CD14-positive monocyte (primary cell): Measurements from ENCODE around the gene HIGD1A. TPM values are rescaled to one million over a fixed set of nuclear protein-coding genes. Genes with fewer than 3 reads are reported as not detected.

Source experiments
- DNase-seq, 3 donors: peaks; one replicate each; pipeline ENCODE4 v3.0.0-alpha.2; 2011 to 2022
- H2AFZ ChIP-seq: 2 replicates; pipeline ENCODE4 v1.6.0; 2012; ENCODE audit warnings: mild to moderate bottlenecking, low read depth, low read length, inconsistent platforms; ENCODE audit not compliant: insufficient read depth, poor library complexity, severe bottlenecking
- H3K27ac ChIP-seq, 2 donors: 1 replicate in 1 of 2; 2 replicates in 1 of 2; pipeline ENCODE4 v1.5.1; 2012 to 2013; ENCODE audit warnings: low read length in 2 of 2, control low read depth in 1 of 2, inconsistent platforms in 1 of 2, low read depth in 1 of 2, mild to moderate bottlenecking in 1 of 2
- H3K27me3 ChIP-seq, 2 donors: one replicate each; pipeline versions ENCODE4 v1.6.0 to v1.6.1; 2011 to 2013; ENCODE audit warnings: low read length in 2 of 2; ENCODE audit not compliant: control insufficient read depth in 2 of 2, insufficient read depth in 2 of 2
- H3K36me3 ChIP-seq, 2 donors: replicated peaks in 1 of 2; 1 replicate in 1 of 2; 2 replicates in 1 of 2; pipeline versions ENCODE4 v1.5.1 to v1.6.1; 2012 to 2013; ENCODE audit warnings: low read length in 2 of 2, control low read depth in 1 of 2, inconsistent platforms in 1 of 2, mild to moderate bottlenecking in 1 of 2; ENCODE audit not compliant: insufficient read depth in 2 of 2, control insufficient read depth in 1 of 2
- H3K4me1 ChIP-seq, 2 donors: 1 replicate in 1 of 2; 2 replicates in 1 of 2; pipeline versions ENCODE4 v1.5.1 to v1.6.1; 2012 to 2013; ENCODE audit warnings: low read length in 2 of 2, control low read depth in 1 of 2, inconsistent platforms in 1 of 2, mild to moderate bottlenecking in 1 of 2, moderate library complexity in 1 of 2; ENCODE audit not compliant: insufficient read depth in 2 of 2, control insufficient read depth in 1 of 2
- H3K4me2 ChIP-seq: replicated peaks from 2 replicates; pipeline ENCODE3; 2012; ENCODE audit warnings: low read length, moderate library complexity, mild to moderate bottlenecking; ENCODE audit not compliant: poor library complexity, severe bottlenecking; ENCODE audit errors: extremely low read depth
- H3K4me3 ChIP-seq, 3 experiments: fragments of 200-600 bp in 1 of 3; sonication (generic) in 1 of 3; replicated peaks in 1 of 3; 1 replicate in 2 of 3; 2 replicates in 1 of 3; pipeline ENCODE4 v1.5.1; 2011 to 2013; ENCODE audit warnings: low read length in 3 of 3, mild to moderate bottlenecking in 3 of 3, control low read depth in 2 of 3, low read depth in 2 of 3, inconsistent platforms in 1 of 3, moderate library complexity in 1 of 3
- H3K79me2 ChIP-seq: 2 replicates; pipeline ENCODE4 v1.6.0; 2012; ENCODE audit warnings: mild to moderate bottlenecking, control low read depth, inconsistent platforms, low read length, moderate library complexity; ENCODE audit not compliant: insufficient read depth
- H3K9ac ChIP-seq: 2 replicates; pipeline ENCODE4 v1.6.0; 2017; ENCODE audit warnings: low read length, mild to moderate bottlenecking; ENCODE audit not compliant: insufficient read depth, poor library complexity, severe bottlenecking
- H3K9me3 ChIP-seq, 2 donors: replicated peaks in 1 of 2; 1 replicate in 1 of 2; 2 replicates in 1 of 2; pipeline versions ENCODE4 v1.5.1 to v1.6.1; 2012 to 2013; ENCODE audit warnings: low read length in 2 of 2, control low read depth in 1 of 2; ENCODE audit not compliant: control insufficient read depth in 1 of 2, insufficient read depth in 1 of 2
- H4K20me1 ChIP-seq: 2 replicates; pipeline ENCODE4 v1.6.0; 2012; ENCODE audit warnings: mild to moderate bottlenecking, low read length, control low read depth, moderate library complexity; ENCODE audit not compliant: insufficient read depth
- H3K27ac Mint-ChIP-seq, 7 donors: one replicate each; pipeline ENCODE4 v1.8.0; 2020; ENCODE audit warnings: mild to moderate bottlenecking in 7 of 7, mixed read lengths in 7 of 7, moderate library complexity in 6 of 7, inconsistent platforms in 2 of 7
- H3K27me3 Mint-ChIP-seq, 3 donors: one replicate each; pipeline ENCODE4 v1.8.0; 2021 to 2022; ENCODE audit warnings: low read depth in 3 of 3, mild to moderate bottlenecking in 3 of 3, mixed read lengths in 3 of 3, moderate library complexity in 3 of 3, inconsistent platforms in 1 of 3
- H3K36me3 Mint-ChIP-seq, 2 donors: one replicate each; pipeline ENCODE4 v1.8.0; 2020; ENCODE audit warnings: mixed read lengths in 2 of 2, inconsistent platforms in 1 of 2, mild to moderate bottlenecking in 1 of 2
- H3K4me1 Mint-ChIP-seq: one replicate; pipeline ENCODE4 v1.8.0; 2020; ENCODE audit warnings: mild to moderate bottlenecking, mixed read lengths
- H3K4me3 Mint-ChIP-seq, 2 donors: one replicate each; pipeline ENCODE4 v1.8.0; 2020; ENCODE audit warnings: mild to moderate bottlenecking in 2 of 2, mixed read lengths in 2 of 2, moderate library complexity in 1 of 2
- H3K9me3 Mint-ChIP-seq, 7 donors: one replicate each; pipeline ENCODE4 v1.8.0; 2020 to 2022; ENCODE audit warnings: mixed read lengths in 7 of 7, mild to moderate bottlenecking in 6 of 7, moderate library complexity in 6 of 7, inconsistent platforms in 2 of 7
- CTCF ChIP-seq: fragments of 200-600 bp; IDR thresholded peaks from one replicate; pipeline ENCODE4 v1.8.0; 2022; ENCODE audit warnings: antibody characterized with exemption, mild to moderate bottlenecking
- WGBS: methylation state at CpG from one replicate; pipeline ENCODE4 v1.1.5; 2013; ENCODE audit warnings: missing lambda C conversion rate; ENCODE audit not compliant: insufficient coverage; 5-methylcytosine and 5-hydroxymethylcytosine counted together
- intact Hi-C, 2 donors: fragments of 100-400 bp; cut with micrococcal nuclease; formaldehyde crosslinking; loops; one replicate each; pipeline versions ENCODE4 v1.15.0 to v1.15.1; 2023
- polyA plus RNA-seq, 3 donors: library from polyadenylated mRNA; depleted of rRNA in 1 of 3; unstranded in 2 of 3; stranded (reverse) in 1 of 3; fragments of 300-500 nt in 2 of 3; fragments of >200 nt in 1 of 3; fragmentation: Illumina TruSeq in 2 of 3; gene quantifications; 1 replicate in 2 of 3; 2 replicates in 1 of 3; pipeline ENCODE4 v1.2.3, GENCODE V29; 2012 to 2021

HIGD1A gene
- polyA plus RNA-seq, 3 donors: 34.8 to 115 (median 104) TPM

GRCh38 chr3:42802876-42803413, 1.3 kb downstream of the HIGD1A start:
- Mint-ChIP-seq H3K9me3 (peaks cover 0 to 3% (median 0%) of the 10 kb centered on the region in 7 donors), H3K36me3 (peaks cover 5% of the 10 kb centered on the region in 2 donors), H3K27me3 (peaks cover 14 to 32% (median 17%) of the 10 kb centered on the region in 3 donors), H3K27ac (peak overlapping the region in 1 of 7 donors; percentile 1), H3K4me1 (peaks cover 46% of the 10 kb centered on the region), H3K4me3 (peak overlapping the region; percentile 98 to 99)
- Histone ChIP-seq H3K79me2 (peaks cover 48% of the 10 kb centered on the region), H3K9ac (peak overlapping the region; percentile 75), H3K4me3 (peak overlapping the region in 2 of 3 experiments; percentile 58 to 80), H3K27ac (no peak overlapping the region), H2AFZ (peak overlapping the region; percentile 97), H3K4me1 (peaks cover 25 to 39% of the 10 kb centered on the region in 2 donors), H4K20me1 (peaks cover 24% of the 10 kb centered on the region), H3K4me2 (peak overlapping the region; percentile 91), H3K36me3 (no peaks in the 10 kb centered on the region), H3K27me3 (peaks cover 2 to 18% of the 10 kb centered on the region in 2 donors), H3K9me3 (no peaks in the 10 kb centered on the region)
- TF ChIP-seq CTCF: no peak
- intact Hi-C loops: loop anchor here in 1 of 2 donors (10.0 kb wide), 1 partner anchor 198 kb away; the partner anchor contains the start of gene NKTR
- DNase-seq: no peak
- WGBS: 86% methylated on average over 8 of the region's 11 CpGs

DNA sequence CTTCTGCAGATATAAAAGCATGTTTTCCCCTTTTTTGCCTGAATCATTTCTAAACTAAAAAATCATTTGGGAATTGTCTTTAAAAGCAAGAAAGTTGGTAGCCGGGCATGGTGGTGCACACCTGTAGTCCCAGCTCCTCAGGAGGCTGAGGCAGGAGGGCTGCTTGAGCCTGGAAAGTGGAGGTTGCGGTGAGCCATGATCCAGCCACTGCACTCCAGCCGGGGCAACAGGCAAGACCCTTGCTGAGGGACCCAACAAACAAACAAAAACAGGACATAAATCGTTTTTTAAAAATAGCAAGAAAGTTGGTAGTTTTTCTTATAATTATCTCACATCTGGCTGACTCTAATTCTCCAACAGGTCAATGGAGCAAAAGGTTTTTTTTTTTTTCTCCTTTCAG, 2.5 kb downstream of the HIGD1A start:
- Mint-ChIP-seq H3K27ac (no peak overlapping the region), H3K9me3 (peaks cover 0 to 3% (median under 1%) of the 10 kb centered on the region in 7 donors), H3K4me1 (peaks cover 46% of the 10 kb centered on the region), H3K4me3 (no peak overlapping the region), H3K27me3 (peaks cover 11 to 21% (median 17%) of the 10 kb centered on the region in 3 donors), H3K36me3 (peaks cover 5% of the 10 kb centered on the region in 2 donors)
- H3K27ac ChIP-seq: no peak overlapping the region
- H3K4me3 ChIP-seq: no peak overlapping the region
- peaks cover 24% of the 10 kb centered on the region for H4K20me1 ChIP-seq
- TF ChIP-seq CTCF: no peak
- 100% methylated on average over 1 of the region's 4 CpGs for WGBS
- H3K79me2 ChIP-seq: peaks cover 48% of the 10 kb centered on the region
- no peaks in the 10 kb centered on the region for H3K36me3 ChIP-seq
- H3K9me3 ChIP-seq: no peaks in the 10 kb centered on the region
- H2AFZ ChIP-seq: no peak overlapping the region
- intact Hi-C loops: loop anchor here in 1 of 2 donors (10.0 kb wide), 1 partner anchor 197 kb away; the partner anchor contains the start of gene NKTR
- H3K27me3 ChIP-seq: peaks cover 0 to 14% of the 10 kb centered on the region in 2 donors
- no peak for DNase-seq
- no peak overlapping the region for H3K4me2 ChIP-seq
- no peak overlapping the region for H3K9ac ChIP-seq
- H3K4me1 ChIP-seq: peaks cover 25 to 39% of the 10 kb centered on the region in 2 donors
